Esophagus muscularis mucosa (tissue), 3 donors: ENCODE data around the gene C14orf119.

ENCODE experiments used
- EP300 ChIP-seq: sonication (generic); formaldehyde crosslinking; IDR thresholded peaks from one replicate; pipeline ENCODE4 v1.6.1; 2017; ENCODE audit warnings: antibody characterized with exemption
- TF ChIP-seq, protein P1 (sequence below), 3 experiments: fragments of 200-600 bp in 2 of 3; fragments of 450-650 bp in 1 of 3; sonication (generic) in 2 of 3; IDR thresholded peaks; one replicate each; pipeline ENCODE4 v1.5.1; 2017 to 2019; ENCODE audit warnings: antibody characterized with exemption in 3 of 3, mild to moderate bottlenecking in 2 of 3, moderate library complexity in 1 of 3

- TF ChIP-seq, protein P1, sequence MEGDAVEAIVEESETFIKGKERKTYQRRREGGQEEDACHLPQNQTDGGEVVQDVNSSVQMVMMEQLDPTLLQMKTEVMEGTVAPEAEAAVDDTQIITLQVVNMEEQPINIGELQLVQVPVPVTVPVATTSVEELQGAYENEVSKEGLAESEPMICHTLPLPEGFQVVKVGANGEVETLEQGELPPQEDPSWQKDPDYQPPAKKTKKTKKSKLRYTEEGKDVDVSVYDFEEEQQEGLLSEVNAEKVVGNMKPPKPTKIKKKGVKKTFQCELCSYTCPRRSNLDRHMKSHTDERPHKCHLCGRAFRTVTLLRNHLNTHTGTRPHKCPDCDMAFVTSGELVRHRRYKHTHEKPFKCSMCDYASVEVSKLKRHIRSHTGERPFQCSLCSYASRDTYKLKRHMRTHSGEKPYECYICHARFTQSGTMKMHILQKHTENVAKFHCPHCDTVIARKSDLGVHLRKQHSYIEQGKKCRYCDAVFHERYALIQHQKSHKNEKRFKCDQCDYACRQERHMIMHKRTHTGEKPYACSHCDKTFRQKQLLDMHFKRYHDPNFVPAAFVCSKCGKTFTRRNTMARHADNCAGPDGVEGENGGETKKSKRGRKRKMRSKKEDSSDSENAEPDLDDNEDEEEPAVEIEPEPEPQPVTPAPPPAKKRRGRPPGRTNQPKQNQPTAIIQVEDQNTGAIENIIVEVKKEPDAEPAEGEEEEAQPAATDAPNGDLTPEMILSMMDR (IDR thresholded peaks at IDR 0.05) = no peak
- no peak for TF ChIP-seq EP300
Observed at GRCh38 chr14:23060536-23061260, 34.6 kb upstream of the C14orf119 start.
